ENCODE data around the gene SLCO3A1.

SLCO3A1 gene

GRCh38 chr15:91928675-91929074 is 75.2 kb downstream of the SLCO3A1 start:
- TF ChIP-seq CTCF (conservative IDR thresholded peaks at IDR 0.05; ENCODE audit: low read depth, low read length), result no peak
- DNase-seq (ENCODE audit: low read depth), result no peak
- H3K4me3 ChIP-seq (ENCODE audit: low read length), result no peak overlapping the region

- no peak for TF ChIP-seq CTCF (conservative IDR thresholded peaks at IDR 0.05; ENCODE audit: low read depth, low read length)
- H3K4me3 ChIP-seq (ENCODE audit: low read length), result no peak overlapping the region
- no peak for DNase-seq (ENCODE audit: low read depth)
Observed at GRCh38 chr15:91929509-91929908, 76.0 kb downstream of the SLCO3A1 start.

GRCh38 chr15:91930092-91930491 is 76.6 kb downstream of the SLCO3A1 start:
- H3K4me3 ChIP-seq (ENCODE audit: low read length), result no peak overlapping the region
- no peak for DNase-seq (ENCODE audit: low read depth)
- TF ChIP-seq CTCF (conservative IDR thresholded peaks at IDR 0.05; ENCODE audit: low read depth, low read length), result no peak

- H3K4me3 ChIP-seq (ENCODE audit: low read length), result no peak overlapping the region
- DNase-seq (ENCODE audit: low read depth), result no peak
- TF ChIP-seq CTCF (conservative IDR thresholded peaks at IDR 0.05; ENCODE audit: low read depth, low read length), result no peak
Observed at GRCh38 chr15:91936182-91936775, 82.8 kb downstream of the SLCO3A1 start.

GRCh38 chr15:91936927-91937326 is 83.4 kb downstream of the SLCO3A1 start:
- no peak overlapping the region for H3K4me3 ChIP-seq (ENCODE audit: low read length)
- no peak for DNase-seq (ENCODE audit: low read depth)
- no peak for TF ChIP-seq CTCF (conservative IDR thresholded peaks at IDR 0.05; ENCODE audit: low read depth, low read length)

- TF ChIP-seq CTCF (conservative IDR thresholded peaks at IDR 0.05; ENCODE audit: low read depth, low read length), result no peak
- no peak overlapping the region for H3K4me3 ChIP-seq (ENCODE audit: low read length)
- DNase-seq (ENCODE audit: low read depth), result no peak
Observed at GRCh38 chr15:91938136-91938535, 84.6 kb downstream of the SLCO3A1 start.

GRCh38 chr15:91939403-91939831 is 85.9 kb downstream of the SLCO3A1 start:
- no peak overlapping the region for H3K4me3 ChIP-seq (ENCODE audit: low read length)
- TF ChIP-seq CTCF (conservative IDR thresholded peaks at IDR 0.05; ENCODE audit: low read depth, low read length), result no peak
- no peak for DNase-seq (ENCODE audit: low read depth)

Data from retinal pigment epithelial cell (primary cell).